Measurements from ENCODE around the gene ECE1. TPM values are rescaled to one million over a fixed set of nuclear protein-coding genes. Genes with fewer than 3 reads are reported as not detected.
"Not testable (repeated sequence)": the region's sequence is repeated elsewhere in the genome, so short reads cannot be mapped to it uniquely, and the experiment has no call there.

ECE1 gene
- total and polyA plus RNA-seq, 2 of the 4 experiments (the other 2 are of a cell fraction), result 61.8 to 124 TPM

- H3K4me3 ChIP-seq (ENCODE audit: insufficient read depth, low read depth, low read length), result no peak overlapping the region
- no peak overlapping the region for H2BK120ac ChIP-seq (ENCODE audit: low read depth, low read length)
- BruUV-seq (replicated peaks), result no TSS peak
- H2BK5ac ChIP-seq (ENCODE audit: low read depth, low read length, poor library complexity, severe bottlenecking), result no peak overlapping the region
- dilution Hi-C loops (cut with HindIII; ENCODE audit: low sequenced_read_pairs, unreplicated experiment), result no loop called here
- H2BK15ac ChIP-seq (ENCODE audit: low read depth, low read length), result no peak overlapping the region
- in situ Hi-C loops (cut with MboI; ENCODE audit: low sequenced_read_pairs), result no loop called here
- H4K5ac ChIP-seq (ENCODE audit: low read depth, low read length), result no peak overlapping the region
- H3K79me1 ChIP-seq (ENCODE audit: low read depth in 1 of 2, low read length in 2 of 2), result peaks cover 19 to 68% of the 10 kb centered on the region in 2 experiments
- H3K4me2 ChIP-seq (ENCODE audit: low read depth, low read length), result no peak overlapping the region
- H3K9ac ChIP-seq (ENCODE audit: low read depth, low read length), result no peak overlapping the region
- POLR2A ChIA-PET (ENCODE audit: unreplicated experiment), result no interaction called here
- WGBS, 2 experiments (ENCODE audit: extremely low coverage in 2 of 2, insufficient read length in 1 of 2), result 94% methylated on average over 5 of the region's 7 CpGs; no CpG with 5 or more reads in 1 of the 2 experiments
- no peak overlapping the region for H2AK9ac ChIP-seq (replicated peaks; ENCODE audit: low read depth, low read length, poor library complexity)
- no peak overlapping the region for H2AFZ ChIP-seq (replicated peaks; ENCODE audit: low read length, poor library complexity)
- peaks cover 11% of the 10 kb centered on the region for H3K36me3 ChIP-seq (ENCODE audit: control insufficient read depth, insufficient read depth, low read length)
- H4K91ac ChIP-seq (ENCODE audit: insufficient read depth, low read depth, low read length), result no peak overlapping the region
- peaks cover 20% of the 10 kb centered on the region for H3K9me1 ChIP-seq (ENCODE audit: insufficient read depth, low read length)
- no peak for DNase-seq
- CTCF ChIA-PET, result interaction anchor here (0.6 to 0.7 kb wide), 2 partner anchors 13 to 1402 kb away, joined by 4 to 5 read pairs; no protein-coding TSS in a partner anchor
- intact Hi-C loops (cut with micrococcal nuclease), result no loop called here
- H3K56ac ChIP-seq (ENCODE audit: extremely low read depth, insufficient read depth, low read length), result no peak overlapping the region
- H3K4ac ChIP-seq (ENCODE audit: low read depth, low read length), result no peak overlapping the region
- H4K8ac ChIP-seq (ENCODE audit: low read depth in 2 of 2, low read length in 2 of 2), result no peak overlapping the region
- H2BK20ac ChIP-seq (ENCODE audit: low read depth, low read length), result no peak overlapping the region
- ATAC-seq (ENCODE audit: low read depth), result no peak
- H4K20me1 ChIP-seq (ENCODE audit: insufficient read depth, low read length), result no peaks in the 10 kb centered on the region
- no peak overlapping the region for H3K14ac ChIP-seq (replicated peaks; ENCODE audit: low read depth, low read length)
- H3K23ac ChIP-seq (ENCODE audit: low read depth, low read length), result no peak overlapping the region
- TF ChIP-seq ELK1 (IDR thresholded peaks at IDR 0.05; ENCODE audit: borderline replicate concordance, low read depth, low read length) (no peak), CEBPB (IDR thresholded peaks at IDR 0.05; ENCODE audit: low read depth, low read length) (no peak), POLR2A (IDR thresholded peaks at IDR 0.05; ENCODE audit: low read depth, low read length) (no peak), FOS (IDR thresholded peaks at IDR 0.05; ENCODE audit: low read depth, low read length) (no peak), BHLHE40 (IDR thresholded peaks at IDR 0.05; ENCODE audit: low read depth, low read length) (no peak), MXI1 (IDR thresholded peaks at IDR 0.05; ENCODE audit: borderline replicate concordance, low read depth, low read length) (no peak), CHD1 (IDR thresholded peaks at IDR 0.05; ENCODE audit: low read depth, low read length) (no peak), NFE2L2 (IDR thresholded peaks at IDR 0.05; ENCODE audit: low read depth, low read length) (no peak), SMC3 (IDR thresholded peaks at IDR 0.05; ENCODE audit: low read depth, low read length) (no peak)
- H3K4me1 ChIP-seq (ENCODE audit: control insufficient read depth, insufficient read depth, low read length), result peaks cover 20% of the 10 kb centered on the region
- H2AK5ac ChIP-seq (ENCODE audit: low read depth, low read length), result no peak overlapping the region
- H3K27me3 ChIP-seq (ENCODE audit: control insufficient read depth, insufficient read depth, low read length), result no peaks in the 10 kb centered on the region
- no peak overlapping the region for H3K18ac ChIP-seq (ENCODE audit: low read depth, low read length)
- H3K9me3 ChIP-seq (ENCODE audit: control insufficient read depth, insufficient read depth, low read length), result no peaks in the 10 kb centered on the region
- no peak overlapping the region for H3K27ac ChIP-seq (ENCODE audit: insufficient read depth, low read length)
Measured at GRCh38 chr1:21283524-21283923, 6.7 kb downstream of the ECE1 start.

- H4K8ac ChIP-seq (ENCODE audit: low read depth in 2 of 2, low read length in 2 of 2); H2BK120ac ChIP-seq (ENCODE audit: low read depth, low read length); dilution Hi-C loops (cut with HindIII; ENCODE audit: low sequenced_read_pairs, unreplicated experiment); H3K4ac ChIP-seq (ENCODE audit: low read depth, low read length); H4K20me1 ChIP-seq (ENCODE audit: insufficient read depth, low read length); H2AFZ ChIP-seq (replicated peaks; ENCODE audit: low read length, poor library complexity); DNase-seq; H3K14ac ChIP-seq (replicated peaks; ENCODE audit: low read depth, low read length); BruUV-seq (replicated peaks); H3K23ac ChIP-seq (ENCODE audit: low read depth, low read length); H3K9ac ChIP-seq (ENCODE audit: low read depth, low read length); POLR2A ChIA-PET (ENCODE audit: unreplicated experiment); H3K4me3 ChIP-seq (ENCODE audit: insufficient read depth, low read depth, low read length); H2BK5ac ChIP-seq (ENCODE audit: low read depth, low read length, poor library complexity, severe bottlenecking); H2BK15ac ChIP-seq (ENCODE audit: low read depth, low read length); H3K27ac ChIP-seq (ENCODE audit: insufficient read depth, low read length); H2BK20ac ChIP-seq (ENCODE audit: low read depth, low read length); H3K4me2 ChIP-seq (ENCODE audit: low read depth, low read length); intact Hi-C loops (cut with micrococcal nuclease); H3K27me3 ChIP-seq (ENCODE audit: control insufficient read depth, insufficient read depth, low read length); H3K18ac ChIP-seq (ENCODE audit: low read depth, low read length); H4K91ac ChIP-seq (ENCODE audit: insufficient read depth, low read depth, low read length); H3K56ac ChIP-seq (ENCODE audit: extremely low read depth, insufficient read depth, low read length); H3K9me3 ChIP-seq (ENCODE audit: control insufficient read depth, insufficient read depth, low read length); H4K5ac ChIP-seq (ENCODE audit: low read depth, low read length); CTCF ChIA-PET; H2AK9ac ChIP-seq (replicated peaks; ENCODE audit: low read depth, low read length, poor library complexity); in situ Hi-C loops (cut with MboI; ENCODE audit: low sequenced_read_pairs); H2AK5ac ChIP-seq (ENCODE audit: low read depth, low read length); ATAC-seq (ENCODE audit: low read depth): not testable (repeated sequence)
- H3K9me1 ChIP-seq (ENCODE audit: insufficient read depth, low read length), result peaks cover 26% of the 10 kb centered on the region
- H3K79me1 ChIP-seq (ENCODE audit: low read depth in 1 of 2, low read length in 2 of 2), result peaks cover 25 to 76% of the 10 kb centered on the region in 2 experiments
- peaks cover 19% of the 10 kb centered on the region for H3K36me3 ChIP-seq (ENCODE audit: control insufficient read depth, insufficient read depth, low read length)
- WGBS, 2 experiments (ENCODE audit: extremely low coverage in 2 of 2, insufficient read length in 1 of 2), result no CpG with 5 or more reads among the region's 4 CpGs
- peaks cover 26% of the 10 kb centered on the region for H3K4me1 ChIP-seq (ENCODE audit: control insufficient read depth, insufficient read depth, low read length)
Measured at GRCh38 chr1:21282020-21282419, 8.2 kb downstream of the ECE1 start.

All from IMR-90 (cell line).